ELR (cell line): ENCODE data around the gene SYNE1.
"Not testable (repeated sequence)": the region's sequence is repeated elsewhere in the genome, so short reads cannot be mapped to it uniquely, and the experiment has no call there.

Experiments used
- DNase-seq: peaks from one replicate; pipeline ENCODE4 v3.0.0-alpha.2; 2015; ENCODE audit warnings: low read depth

Gene SYNE1

GRCh38 chr6:152372945-152373344 lies 264.2 kb downstream of the SYNE1 start:
- no peak for DNase-seq

DNA sequence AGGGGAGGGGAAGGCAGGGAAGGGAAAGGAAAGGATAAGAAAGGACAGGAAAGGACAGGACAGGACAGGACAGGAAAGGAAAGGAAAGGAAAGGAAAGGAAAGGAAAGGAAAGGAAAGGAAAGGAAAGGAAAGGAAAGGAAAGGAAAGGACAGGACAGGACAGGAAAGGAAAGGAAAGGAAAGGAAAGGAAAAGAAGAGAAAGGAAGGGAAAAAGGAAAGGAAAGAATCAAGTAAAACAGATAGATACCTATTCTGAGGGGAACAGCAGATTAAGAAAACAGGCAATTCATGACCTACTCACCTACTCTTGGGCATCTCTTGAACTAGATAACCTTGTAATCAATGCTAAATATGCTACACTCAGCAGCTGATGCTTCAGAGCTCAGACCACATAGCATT lies 265.4 kb downstream of the SYNE1 start:
- DNase-seq = no peak

DNA sequence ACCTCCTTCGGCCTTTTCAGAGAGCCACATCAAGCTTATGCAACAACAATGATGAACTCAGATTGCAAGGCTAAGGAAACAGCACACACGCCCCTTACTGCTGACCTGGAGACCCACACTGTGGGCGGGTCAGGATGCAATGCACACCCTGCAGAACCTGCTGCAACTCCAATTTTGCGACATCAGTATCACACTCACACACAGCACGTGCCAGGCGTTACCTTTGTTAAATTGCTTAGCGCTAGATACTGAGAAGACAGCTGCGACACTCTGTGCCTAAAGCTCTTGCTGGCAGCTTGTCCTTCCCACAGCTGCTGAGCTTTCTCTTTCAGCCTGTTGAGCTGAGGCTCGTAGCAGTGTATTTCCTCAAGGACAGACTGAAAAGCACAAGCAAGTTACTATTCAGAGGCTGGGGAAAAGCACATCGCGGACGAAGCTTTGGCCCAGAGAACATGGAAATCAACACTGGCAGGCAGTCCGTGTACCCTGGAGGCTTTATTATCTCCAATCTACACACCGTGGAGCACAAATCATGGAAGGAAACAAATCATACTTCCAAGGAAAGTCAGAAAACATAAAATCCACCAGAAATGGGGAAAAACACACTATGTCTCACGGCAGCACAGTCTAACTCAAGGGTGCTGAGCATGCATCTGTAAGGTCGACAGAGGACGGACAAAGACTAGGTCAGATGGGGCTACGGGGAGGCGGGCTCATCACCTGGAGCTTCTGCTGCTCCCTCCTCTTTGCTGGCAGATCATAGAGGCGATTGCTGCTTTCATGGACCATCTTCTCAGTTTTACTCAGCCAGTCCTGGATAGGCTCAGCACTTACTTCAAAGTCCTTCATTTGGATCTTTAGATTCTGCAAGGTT lies 268.2 kb downstream of the SYNE1 start:
- no peak for DNase-seq

- no peak for DNase-seq
Observed at GRCh38 chr6:152364866-152365265, 272.3 kb downstream of the SYNE1 start.

GRCh38 chr6:152360034-152360433 lies 277.1 kb downstream of the SYNE1 start:
- no peak for DNase-seq

DNA sequence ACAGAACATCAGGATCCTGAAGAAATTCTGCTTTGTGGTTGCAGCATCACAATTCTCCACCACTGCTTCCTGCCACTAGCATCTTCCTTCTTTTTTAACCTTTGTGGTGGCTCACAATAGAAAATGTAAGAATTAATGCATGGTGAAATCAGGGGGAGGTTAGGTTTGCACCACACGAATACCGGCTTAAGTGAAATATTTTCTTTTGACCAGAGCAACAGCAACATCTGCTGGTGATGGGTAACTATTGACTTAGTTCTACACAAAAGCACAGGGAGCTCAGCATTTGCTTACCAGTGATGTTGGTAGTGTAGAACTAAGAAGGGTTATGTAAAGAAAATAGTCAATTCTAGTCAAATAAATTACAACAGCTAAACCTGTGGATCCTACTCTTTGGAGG lies 280.5 kb downstream of the SYNE1 start:
- peak; percentile 56 for DNase-seq

- peak; percentile 46 for DNase-seq
Observed at GRCh38 chr6:152356016-152356415, 281.1 kb downstream of the SYNE1 start.

DNA sequence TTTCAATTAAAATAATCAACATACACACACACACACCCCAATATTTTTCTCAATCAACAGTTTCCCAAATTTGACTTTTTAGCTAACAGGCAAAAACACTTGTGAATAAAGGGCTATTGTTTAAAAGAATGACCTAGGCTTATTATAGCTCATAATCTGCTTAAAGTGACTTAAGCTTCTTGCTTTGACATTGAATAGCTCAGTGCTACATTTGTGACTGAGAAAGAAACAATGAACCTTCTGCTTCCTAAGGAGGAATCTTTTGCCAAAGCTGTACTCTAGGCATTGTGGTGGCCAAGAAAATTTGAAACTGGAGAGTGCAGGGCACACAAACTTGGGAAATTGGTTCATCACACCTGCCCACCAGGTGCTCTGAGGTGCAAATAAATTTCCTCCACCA lies 282.0 kb downstream of the SYNE1 start:
- no peak for DNase-seq

- no peak for DNase-seq
Observed at GRCh38 chr6:152353440-152353839, 283.7 kb downstream of the SYNE1 start.

DNA sequence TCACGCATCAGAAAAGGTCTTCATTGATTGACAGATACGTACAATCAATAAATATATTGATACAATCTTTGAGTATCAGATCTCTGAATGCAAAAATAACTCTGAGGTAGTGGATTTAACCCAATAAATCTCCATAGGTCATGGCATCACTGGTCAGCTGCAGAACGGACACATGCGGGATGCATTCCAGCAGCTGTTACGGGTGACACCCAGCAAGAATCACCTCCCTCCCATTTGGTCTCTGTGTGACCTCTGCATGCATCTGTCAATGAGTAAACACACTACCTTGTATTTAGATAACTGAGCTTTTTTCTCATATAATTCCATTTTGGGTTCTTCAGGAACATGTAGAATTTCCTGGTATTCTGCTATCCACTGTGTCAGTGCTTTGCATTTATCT lies 285.4 kb downstream of the SYNE1 start:
- DNase-seq = no peak

GRCh38 chr6:152351110-152351509 lies 286.1 kb downstream of the SYNE1 start:
- no peak for DNase-seq

DNA sequence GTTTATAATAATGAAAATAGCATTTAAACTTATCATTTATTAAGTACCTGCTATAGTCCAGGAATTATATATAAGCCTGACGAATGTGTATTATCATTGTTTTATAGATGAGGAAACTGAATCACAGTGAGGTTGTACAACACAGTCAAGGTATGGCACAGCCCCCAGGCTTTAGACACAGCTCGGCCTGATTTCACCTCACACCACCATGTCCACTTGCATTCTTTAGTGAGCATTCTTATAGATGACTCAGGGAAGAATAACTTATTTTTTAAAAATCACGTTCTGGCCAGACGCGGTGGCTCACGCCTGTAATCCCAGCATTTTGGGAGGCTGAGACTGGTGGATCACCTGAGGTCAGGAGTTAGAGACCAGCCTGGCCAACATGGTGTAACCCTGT lies 289.0 kb downstream of the SYNE1 start:
- DNase-seq = peak; percentile 66

DNA sequence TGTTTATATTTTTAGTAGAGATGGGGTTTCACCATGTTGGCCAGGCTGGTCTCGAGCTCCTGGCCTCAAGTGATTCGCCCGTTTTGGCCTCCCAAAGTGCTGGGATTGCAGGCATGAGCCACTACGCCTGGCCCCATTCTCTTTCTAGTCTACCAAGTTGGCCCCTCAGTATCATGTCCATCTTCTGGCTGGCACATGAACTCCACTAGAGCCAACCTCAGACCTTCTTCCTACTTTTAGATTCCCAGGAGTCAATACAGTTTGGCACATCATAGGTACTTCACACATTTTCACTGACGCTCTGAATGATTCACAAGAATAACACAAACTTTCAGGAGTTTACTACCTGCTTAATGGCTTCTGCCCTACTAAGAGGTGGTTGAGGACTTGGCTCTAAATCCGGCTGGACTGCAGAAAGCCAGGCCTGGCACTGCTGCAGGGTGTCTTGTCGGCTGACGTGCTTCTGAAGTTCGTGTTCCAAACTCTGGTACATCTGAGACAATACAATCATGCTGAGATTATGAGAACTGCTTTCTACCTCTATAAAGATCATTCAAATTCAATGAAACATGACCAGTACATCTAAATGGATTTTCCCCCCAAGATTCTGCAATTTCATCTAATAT lies 293.3 kb downstream of the SYNE1 start:
- DNase-seq = no peak

- DNase-seq = no peak
Observed at GRCh38 chr6:152341596-152341995, 295.6 kb downstream of the SYNE1 start.

GRCh38 chr6:152338335-152339125 lies 298.6 kb downstream of the SYNE1 start:
- DNase-seq = peak; percentile 54

DNA sequence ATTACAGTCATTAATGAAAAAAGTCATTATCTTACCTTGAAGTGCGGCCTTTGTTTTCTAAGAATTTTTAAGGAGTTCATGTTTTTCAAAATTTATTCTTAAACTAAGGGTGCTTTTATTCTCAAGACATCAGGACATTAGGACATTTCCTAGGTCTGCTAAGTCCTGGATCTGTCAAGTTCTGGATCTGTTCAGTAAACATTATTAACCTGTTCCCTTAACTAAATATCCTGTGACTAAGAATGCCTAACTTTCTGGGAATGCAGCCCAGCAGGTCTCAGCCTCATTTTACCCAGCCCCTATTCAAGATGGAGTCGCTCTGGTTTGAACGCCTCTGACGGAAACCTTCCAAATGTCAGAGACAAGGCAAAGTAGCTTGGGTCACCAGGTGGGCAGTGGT lies 302.6 kb downstream of the SYNE1 start:
- no peak for DNase-seq

- no peak for DNase-seq
Observed at GRCh38 chr6:152330961-152331360, 306.2 kb downstream of the SYNE1 start.

DNA sequence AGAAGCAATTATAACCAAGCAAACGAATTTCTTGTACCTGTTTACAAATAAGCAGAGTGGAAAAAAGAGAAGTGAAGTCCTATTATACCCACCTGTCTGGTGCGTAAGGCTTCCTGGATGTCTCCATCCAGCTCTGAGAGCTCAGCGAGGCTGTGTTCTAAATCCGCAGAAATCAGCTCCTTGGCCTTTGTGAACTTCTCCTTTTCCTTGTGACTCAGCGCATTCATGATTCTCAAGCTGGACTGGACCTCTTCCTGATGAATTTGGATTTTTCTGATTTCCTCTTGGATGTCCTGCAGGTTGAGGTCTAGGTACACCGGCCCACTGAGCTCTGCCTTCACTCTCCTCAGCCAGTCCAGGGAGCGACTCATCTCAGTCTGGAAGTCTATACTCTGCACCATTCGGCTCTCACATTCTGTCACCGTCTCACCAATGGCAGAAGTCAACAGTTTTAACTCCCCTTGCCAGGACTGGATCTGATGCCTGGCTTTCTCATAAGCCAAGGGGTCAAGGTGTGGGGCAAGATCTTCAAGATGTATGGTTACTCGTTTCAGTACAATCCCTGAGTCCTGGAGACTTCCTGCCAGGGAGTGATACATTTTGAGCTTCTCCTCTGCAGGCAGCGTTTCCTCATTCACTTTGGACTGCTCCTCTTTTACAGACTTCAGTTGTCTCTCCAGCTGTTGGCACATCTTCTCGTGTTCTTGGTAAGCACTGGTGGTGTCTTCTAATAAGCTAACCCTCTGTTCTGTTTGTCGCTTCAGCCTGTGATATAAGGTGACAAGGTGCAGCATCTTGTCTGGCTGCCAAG lies 307.3 kb downstream of the SYNE1 start:
- no peak for DNase-seq

- not testable (repeated sequence) for DNase-seq
Observed at GRCh38 chr6:152328200-152328599, 309.0 kb downstream of the SYNE1 start.

GRCh38 chr6:152323376-152323775 lies 313.8 kb downstream of the SYNE1 start:
- DNase-seq = no peak

DNA sequence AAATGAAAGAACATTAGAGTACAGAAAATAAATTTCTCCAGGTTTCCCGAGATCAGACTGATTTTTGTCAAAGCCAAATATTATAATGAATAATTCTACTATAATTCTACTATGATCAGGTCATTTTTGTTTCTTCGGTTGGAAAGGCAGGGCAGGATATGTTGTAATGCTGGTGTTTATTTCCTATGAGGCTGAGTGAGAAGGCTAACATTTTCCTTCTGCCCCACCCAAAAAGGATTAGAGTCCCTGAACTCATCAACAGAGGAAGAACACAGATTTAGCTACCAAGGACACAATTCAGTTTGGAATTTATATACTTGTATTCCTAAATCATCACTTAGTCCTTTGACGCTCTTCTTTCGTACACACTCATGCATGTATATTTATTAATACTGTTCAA lies 318.9 kb downstream of the SYNE1 start:
- DNase-seq = peak; percentile 34

DNA sequence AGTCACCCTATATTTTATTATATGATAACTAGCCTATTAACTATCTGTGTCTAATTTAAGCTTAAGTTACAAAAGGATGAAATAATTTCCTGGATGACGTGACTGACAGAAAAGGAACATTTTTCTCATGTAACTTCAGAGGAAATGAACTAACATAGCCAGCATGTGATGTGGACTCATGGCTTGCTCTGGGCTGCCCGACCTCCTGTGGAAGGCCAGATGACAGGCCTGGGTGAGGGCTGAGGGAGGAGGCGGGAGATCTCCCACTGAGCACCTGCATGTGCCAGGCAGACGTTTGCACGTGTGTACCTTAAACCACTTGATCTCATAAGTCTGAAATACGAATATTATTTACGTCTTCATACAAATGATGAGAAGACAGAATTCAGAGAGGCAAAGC lies 321.1 kb downstream of the SYNE1 start:
- peak; percentile 83 for DNase-seq
